Right lobe of liver (tissue), 4 donors: ENCODE measurements around the gene MTA2.

ENCODE experiments used
- CTCF ChIP-seq, 4 donors: fragments of 200-600 bp in 3 of 4; fragments of 450-650 bp in 1 of 4; IDR thresholded peaks; one replicate each; pipeline versions ENCODE4 v1.5.1 to v1.8.0; 2016 to 2022; ENCODE audit warnings: antibody characterized with exemption in 4 of 4, mild to moderate bottlenecking in 2 of 4
- POLR2A ChIP-seq: fragments of 450-650 bp; IDR thresholded peaks from one replicate; pipeline ENCODE4 v1.6.1; 2017; ENCODE audit warnings: antibody characterized with exemption, mild to moderate bottlenecking
- donor health status: DM: no; HTN: no; CAD: no.
- donor health status: DM: no; HTN: no; CAD: no.
- donor health status: DM: no; HTN: yes; CAD: no.

DNA sequence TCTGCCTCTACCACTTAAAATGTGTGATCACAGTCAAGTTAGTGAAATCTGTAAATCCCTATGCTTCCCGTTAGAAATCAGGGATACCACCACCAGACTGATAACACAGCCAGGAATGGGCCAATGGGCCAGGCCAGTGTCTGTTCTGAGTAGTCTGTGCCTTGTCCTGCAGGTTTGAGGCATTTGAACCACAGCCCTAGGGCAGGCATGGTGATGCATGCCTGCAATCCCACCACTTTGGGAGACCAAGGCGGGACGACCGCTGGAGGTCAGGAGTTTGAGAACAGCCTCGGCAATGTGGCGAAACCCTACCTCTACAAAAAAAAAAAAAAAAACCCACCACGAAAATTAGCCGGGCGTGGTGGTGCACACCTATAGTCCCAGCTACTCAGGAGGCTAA, 43.0 kb downstream of the MTA2 start:
- TF ChIP-seq POLR2A (no peak), CTCF (IDR thresholded peaks at IDR 0.05) (no peak)
